Measurements from ENCODE around the gene RHBDD1. TPM values are rescaled to one million over a fixed set of nuclear protein-coding genes. Genes with fewer than 3 reads are reported as not detected.
A peak's percentile ranks its signal among the peaks of the same experiment; 100 is the strongest.
"Not testable (repeated sequence)": the region's sequence is repeated elsewhere in the genome, so short reads cannot be mapped to it uniquely, and the experiment has no call there.

RHBDD1 gene
- total RNA-seq, 2 donors from 2014 or later: 7.9 to 9.9 TPM

DNA sequence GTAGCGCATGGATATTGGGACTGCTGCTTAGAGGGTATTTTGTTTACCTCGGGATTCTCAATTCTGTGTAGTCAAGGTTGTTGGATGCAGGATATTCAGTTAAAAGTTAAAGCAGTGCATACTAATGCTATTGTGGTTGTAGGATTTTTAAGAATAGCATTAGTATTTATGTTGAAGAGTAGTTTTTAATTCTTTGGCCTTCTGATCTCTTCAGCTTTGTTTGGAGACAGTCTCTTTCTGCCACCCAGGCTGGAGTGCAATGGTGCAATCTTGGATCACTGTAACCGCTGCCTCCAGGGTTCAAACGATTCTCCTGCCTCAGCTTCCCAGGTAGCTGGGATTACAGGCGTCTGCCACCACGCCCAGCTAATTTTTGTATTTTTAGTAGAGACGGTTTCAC is 1.5 kb downstream of the RHBDD1 start:
- Histone ChIP-seq H3K27ac (peak overlapping the region; percentile 26 to 100 (median 99)), H3K4me1 (peaks cover 33% of the 10 kb centered on the region), H3K36me3 (replicated peaks in 1 of 2; ENCODE audit: insufficient read depth in 1 of 2, low read depth in 2 of 2) (no peaks in the 10 kb centered on the region), H3K27me3 (no peaks in the 10 kb centered on the region), H3K9me3 (no peaks in the 10 kb centered on the region), H3K4me3 (no peak overlapping the region)
- intact Hi-C loops (cut with DNase I): no loop called here
- TF ChIP-seq POLR2A (IDR thresholded peaks at IDR 0.05): no peak
- TF ChIP-seq, protein P1, sequence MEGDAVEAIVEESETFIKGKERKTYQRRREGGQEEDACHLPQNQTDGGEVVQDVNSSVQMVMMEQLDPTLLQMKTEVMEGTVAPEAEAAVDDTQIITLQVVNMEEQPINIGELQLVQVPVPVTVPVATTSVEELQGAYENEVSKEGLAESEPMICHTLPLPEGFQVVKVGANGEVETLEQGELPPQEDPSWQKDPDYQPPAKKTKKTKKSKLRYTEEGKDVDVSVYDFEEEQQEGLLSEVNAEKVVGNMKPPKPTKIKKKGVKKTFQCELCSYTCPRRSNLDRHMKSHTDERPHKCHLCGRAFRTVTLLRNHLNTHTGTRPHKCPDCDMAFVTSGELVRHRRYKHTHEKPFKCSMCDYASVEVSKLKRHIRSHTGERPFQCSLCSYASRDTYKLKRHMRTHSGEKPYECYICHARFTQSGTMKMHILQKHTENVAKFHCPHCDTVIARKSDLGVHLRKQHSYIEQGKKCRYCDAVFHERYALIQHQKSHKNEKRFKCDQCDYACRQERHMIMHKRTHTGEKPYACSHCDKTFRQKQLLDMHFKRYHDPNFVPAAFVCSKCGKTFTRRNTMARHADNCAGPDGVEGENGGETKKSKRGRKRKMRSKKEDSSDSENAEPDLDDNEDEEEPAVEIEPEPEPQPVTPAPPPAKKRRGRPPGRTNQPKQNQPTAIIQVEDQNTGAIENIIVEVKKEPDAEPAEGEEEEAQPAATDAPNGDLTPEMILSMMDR (IDR thresholded peaks at IDR 0.05): no peak
- DNase-seq: no peak
- ATAC-seq: no peak
- 73 to 81% methylated on average over 7 of the region's 7 CpGs for WGBS, 2 donors

DNA sequence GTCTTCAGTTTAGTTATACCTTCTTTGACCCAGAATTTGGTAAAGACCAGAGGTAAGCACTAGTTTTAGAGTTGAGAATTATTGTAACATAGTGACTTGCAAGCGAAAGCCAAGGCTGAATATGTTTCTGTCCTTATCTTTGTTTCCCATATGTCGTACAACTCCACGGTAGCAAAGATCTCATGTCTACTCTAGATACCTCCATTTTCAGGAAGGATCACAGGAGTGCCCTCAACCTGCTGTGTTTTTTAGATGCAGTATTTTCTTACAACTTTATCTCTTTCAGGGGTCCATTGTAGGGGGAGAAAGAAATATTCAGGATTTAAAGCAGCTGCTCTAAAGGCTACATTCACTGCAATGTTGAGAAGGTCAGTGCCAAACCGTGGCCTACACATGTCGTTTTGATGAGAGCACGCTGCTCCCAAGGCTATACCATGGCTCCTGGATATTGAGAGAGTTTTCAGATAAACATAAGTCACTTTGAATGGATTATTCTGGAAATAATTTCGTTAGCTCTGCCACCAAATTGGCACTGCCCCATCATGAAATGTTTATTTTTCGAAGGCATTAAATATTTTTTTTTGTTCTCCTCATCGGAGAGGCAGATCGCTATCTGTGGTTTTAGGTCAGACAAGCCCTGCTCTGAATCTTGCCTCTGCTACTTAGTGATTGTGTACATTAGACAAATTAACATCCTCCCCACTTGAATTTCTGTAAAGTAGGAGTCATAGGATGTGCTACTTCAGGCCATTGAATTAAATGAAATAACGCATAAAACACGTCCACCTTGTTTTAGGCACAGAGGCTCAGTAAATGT is 2.1 kb downstream of the RHBDD1 start:
- Histone ChIP-seq H3K27me3 (no peaks in the 10 kb centered on the region), H3K4me1 (peaks cover 33% of the 10 kb centered on the region), H3K9me3 (no peaks in the 10 kb centered on the region), H3K36me3 (replicated peaks in 1 of 2; ENCODE audit: insufficient read depth in 1 of 2, low read depth in 2 of 2) (no peaks in the 10 kb centered on the region), H3K4me3 (no peak overlapping the region), H3K27ac (peak overlapping the region in 2 of 4 donors; percentile 98 to 100)
- ATAC-seq (no peak), DNase-seq (no peak)
- WGBS, 2 donors: 59 to 64% methylated on average over 12 of the region's 12 CpGs
- intact Hi-C loops (cut with DNase I): no loop called here
- TF ChIP-seq, protein P1 (IDR thresholded peaks at IDR 0.05): no peak
- TF ChIP-seq POLR2A (IDR thresholded peaks at IDR 0.05): no peak

DNA sequence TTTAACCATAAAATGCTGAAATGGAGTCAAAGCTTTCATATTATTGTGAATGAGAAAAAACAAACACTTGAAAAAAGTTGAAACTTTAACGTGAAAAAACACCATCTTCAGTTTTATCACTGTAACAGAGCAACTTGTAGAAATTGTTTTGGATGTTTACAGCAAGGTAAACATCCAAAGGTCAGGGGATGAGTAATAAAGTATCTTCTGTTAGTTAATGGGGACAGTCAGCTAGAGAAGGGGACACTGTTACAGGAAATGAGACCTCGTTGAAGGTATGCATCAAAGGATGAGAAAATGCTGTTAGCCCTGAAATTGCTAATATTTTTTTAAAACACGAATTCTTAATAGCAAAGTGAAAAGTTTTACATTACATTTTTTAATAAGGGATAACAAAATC is 2.9 kb downstream of the RHBDD1 start:
- H3K4me3 ChIP-seq: no peak overlapping the region
- no peaks in the 10 kb centered on the region for H3K27me3 ChIP-seq
- ATAC-seq: no peak
- WGBS, 2 donors: 70 to 72% methylated on average over 3 of the region's 3 CpGs
- TF ChIP-seq, protein P1 (IDR thresholded peaks at IDR 0.05): no peak
- no peaks in the 10 kb centered on the region for H3K9me3 ChIP-seq
- H3K27ac ChIP-seq: no peak overlapping the region
- no peaks in the 10 kb centered on the region for H3K36me3 ChIP-seq (replicated peaks in 1 of 2; ENCODE audit: insufficient read depth in 1 of 2, low read depth in 2 of 2)
- DNase-seq: no peak
- H3K4me1 ChIP-seq: peaks cover 33% of the 10 kb centered on the region
- intact Hi-C loops (cut with DNase I): no loop called here

DNA sequence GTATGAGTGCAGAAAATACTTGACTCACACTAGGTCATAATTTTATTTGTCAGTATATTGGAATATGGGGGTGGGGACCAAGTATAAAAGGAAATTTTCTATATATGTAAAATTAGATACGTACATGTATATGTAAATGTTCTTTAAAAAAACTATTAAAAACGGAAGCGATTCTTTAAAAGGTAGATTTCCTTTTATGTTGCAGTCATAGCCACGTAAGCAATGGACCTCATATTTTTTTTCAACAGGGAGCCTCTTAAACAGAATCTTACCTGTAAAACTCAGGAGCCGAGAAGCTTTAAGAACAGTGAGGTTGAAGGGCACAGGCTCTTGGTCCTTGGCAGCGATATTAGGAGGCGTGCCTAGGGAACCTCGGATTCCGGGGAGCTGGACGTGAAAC is 3.3 kb downstream of the RHBDD1 start:
- no peak for ATAC-seq
- TF ChIP-seq, protein P1 (IDR thresholded peaks at IDR 0.05): no peak
- TF ChIP-seq POLR2A (IDR thresholded peaks at IDR 0.05): no peak
- intact Hi-C loops (cut with DNase I): no loop called here

DNA sequence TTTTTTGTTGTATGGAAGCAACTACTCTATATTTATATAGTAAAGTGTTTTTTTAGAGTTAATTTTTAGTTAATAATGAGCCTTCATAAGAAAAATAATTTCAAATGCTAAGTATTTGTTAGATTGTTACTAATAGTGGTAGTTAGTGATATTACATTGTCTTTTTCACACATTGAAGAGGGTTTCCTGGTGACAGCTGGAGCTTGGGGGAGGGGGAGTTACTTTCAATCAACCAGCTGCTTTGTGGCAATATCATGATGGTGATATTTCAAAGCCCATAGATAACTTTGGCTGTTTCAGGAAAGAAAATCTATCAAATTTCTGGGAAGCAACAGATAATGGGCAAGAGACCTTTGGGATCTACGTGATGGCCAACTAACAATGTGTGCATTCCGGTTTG is 4.1 kb downstream of the RHBDD1 start:
- Histone ChIP-seq H3K27me3 (no peaks in the 10 kb centered on the region), H3K4me3 (no peak overlapping the region), H3K27ac (no peak overlapping the region), H3K36me3 (replicated peaks in 1 of 2; ENCODE audit: insufficient read depth in 1 of 2, low read depth in 2 of 2) (no peaks in the 10 kb centered on the region), H3K4me1 (peaks cover 25% of the 10 kb centered on the region), H3K9me3 (no peaks in the 10 kb centered on the region)
- ATAC-seq (no peak), DNase-seq (no peak)
- intact Hi-C loops (cut with DNase I): no loop called here
- WGBS, 2 donors: 94 to 97% methylated on average over 2 of the region's 2 CpGs
- TF ChIP-seq POLR2A (IDR thresholded peaks at IDR 0.05): no peak
- TF ChIP-seq, protein P1 (IDR thresholded peaks at IDR 0.05): no peak

More for the DNA sequence above, 3.3 kb downstream of the RHBDD1 start:
- Histone ChIP-seq H3K36me3 (replicated peaks in 1 of 2; ENCODE audit: insufficient read depth in 1 of 2, low read depth in 2 of 2) (no peaks in the 10 kb centered on the region), H3K4me1 (peaks cover 33% of the 10 kb centered on the region), H3K9me3 (no peaks in the 10 kb centered on the region), H3K27ac (no peak overlapping the region), H3K4me3 (no peak overlapping the region), H3K27me3 (no peaks in the 10 kb centered on the region)
- no peak for DNase-seq
- 81 to 93% methylated on average over 10 of the region's 10 CpGs for WGBS, 2 donors

DNA sequence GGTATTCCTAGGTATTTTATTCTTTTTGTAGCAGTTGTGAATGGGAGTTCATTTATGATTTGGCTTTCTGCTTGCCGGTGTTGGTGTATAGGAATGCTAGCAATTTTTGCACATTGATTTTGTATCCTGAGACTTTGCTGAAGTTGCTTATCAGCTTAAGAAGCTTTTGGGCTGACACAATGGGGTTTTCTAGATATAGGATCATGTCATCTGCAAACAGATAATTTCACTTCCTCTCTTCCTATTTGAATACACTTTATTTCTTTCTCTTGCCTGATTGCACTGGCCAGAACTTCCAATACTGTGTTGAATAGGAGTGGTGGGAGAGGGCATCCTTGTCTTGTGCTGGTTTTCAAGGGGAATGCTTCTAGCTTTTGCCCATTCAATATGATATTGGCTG is 7.1 kb downstream of the RHBDD1 start:
- H3K27me3 ChIP-seq; H3K4me1 ChIP-seq; intact Hi-C loops (cut with DNase I); ATAC-seq; H3K9me3 ChIP-seq; H3K36me3 ChIP-seq (replicated peaks in 1 of 2; ENCODE audit: insufficient read depth in 1 of 2, low read depth in 2 of 2); H3K27ac ChIP-seq; DNase-seq; H3K4me3 ChIP-seq: not testable (repeated sequence)
- WGBS, 2 donors: 89 to 100% methylated on average over 1 of the region's 1 CpG
